Upper lobe of right lung (tissue), 1 donor: ENCODE data around the gene RIT2. TPM values are rescaled to one million over a fixed set of nuclear protein-coding genes. Genes with fewer than 3 reads are reported as not detected.

Experiments used
- ATAC-seq: fragments of 200-7000 bp; cut with Tn5 transposase; one replicate; pipeline ENCODE4 v1.9.1; 2020; ENCODE audit warnings: mild to moderate bottlenecking, moderate library complexity
- DNase-seq: peaks from one replicate; pipeline ENCODE4 v3.0.0-alpha.2; 2020
- H3K27ac ChIP-seq: fragments of 200-600 bp; one replicate; pipeline ENCODE4 v1.8.0; 2022
- H3K27me3 ChIP-seq: fragments of 200-600 bp; one replicate; pipeline ENCODE4 v1.8.0; 2022; ENCODE audit warnings: mild to moderate bottlenecking
- H3K36me3 ChIP-seq: fragments of 200-600 bp; one replicate; pipeline ENCODE4 v1.8.0; 2022
- H3K4me1 ChIP-seq: fragments of 200-600 bp; one replicate; pipeline ENCODE4 v1.8.0; 2022
- H3K4me3 ChIP-seq: fragments of 200-600 bp; one replicate; pipeline ENCODE4 v1.8.0; 2022; ENCODE audit warnings: mild to moderate bottlenecking
- H3K9me3 ChIP-seq: fragments of 200-600 bp; one replicate; pipeline ENCODE4 v1.8.0; 2022
- intact Hi-C: fragments of 100-400 bp; cut with DNase I; formaldehyde crosslinking; loops from one replicate; pipeline ENCODE4 v1.11.0; 2022
- total RNA-seq: library from RNA; stranded (reverse); fragmentation: NEBNext Ultra II Directional; extraction: Animal tissue kit (Norgen Biotek cat#: 25700); gene quantifications from one replicate; pipeline ENCODE4 v1.2.1, GENCODE V29; 2021
- TF ChIP-seq, protein P1 (sequence below): fragments of 200-600 bp; IDR thresholded peaks from one replicate; pipeline ENCODE4 v1.8.0; 2022; ENCODE audit warnings: antibody characterized with exemption
- donor health status: DM: no; HTN: yes; CAD: no; lungs with severe emphysema.

The RIT2 gene
- total RNA-seq, 1 donor from 2014 or later, result not detected

DNA sequence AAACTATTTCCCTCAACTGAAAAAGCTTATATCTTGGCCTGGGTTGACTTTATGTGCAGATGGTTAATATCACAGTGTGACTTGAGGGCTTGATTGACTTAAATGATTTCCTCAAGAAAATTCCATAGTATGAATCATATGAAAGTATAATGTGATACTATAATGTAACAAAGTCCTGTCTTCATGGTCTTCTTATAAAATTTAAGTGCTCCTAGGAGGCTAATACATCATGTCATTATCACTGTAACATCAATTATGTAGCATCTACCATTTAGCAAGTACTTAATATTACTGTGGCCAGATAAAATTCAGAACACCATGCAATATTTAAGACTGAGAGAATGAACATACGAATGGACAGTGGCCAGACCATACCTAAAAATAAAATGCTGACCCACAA lies 276.1 kb downstream of the RIT2 start:
- no peaks in the 10 kb centered on the region for H3K27me3 ChIP-seq
- TF ChIP-seq, protein P1, sequence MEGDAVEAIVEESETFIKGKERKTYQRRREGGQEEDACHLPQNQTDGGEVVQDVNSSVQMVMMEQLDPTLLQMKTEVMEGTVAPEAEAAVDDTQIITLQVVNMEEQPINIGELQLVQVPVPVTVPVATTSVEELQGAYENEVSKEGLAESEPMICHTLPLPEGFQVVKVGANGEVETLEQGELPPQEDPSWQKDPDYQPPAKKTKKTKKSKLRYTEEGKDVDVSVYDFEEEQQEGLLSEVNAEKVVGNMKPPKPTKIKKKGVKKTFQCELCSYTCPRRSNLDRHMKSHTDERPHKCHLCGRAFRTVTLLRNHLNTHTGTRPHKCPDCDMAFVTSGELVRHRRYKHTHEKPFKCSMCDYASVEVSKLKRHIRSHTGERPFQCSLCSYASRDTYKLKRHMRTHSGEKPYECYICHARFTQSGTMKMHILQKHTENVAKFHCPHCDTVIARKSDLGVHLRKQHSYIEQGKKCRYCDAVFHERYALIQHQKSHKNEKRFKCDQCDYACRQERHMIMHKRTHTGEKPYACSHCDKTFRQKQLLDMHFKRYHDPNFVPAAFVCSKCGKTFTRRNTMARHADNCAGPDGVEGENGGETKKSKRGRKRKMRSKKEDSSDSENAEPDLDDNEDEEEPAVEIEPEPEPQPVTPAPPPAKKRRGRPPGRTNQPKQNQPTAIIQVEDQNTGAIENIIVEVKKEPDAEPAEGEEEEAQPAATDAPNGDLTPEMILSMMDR, result no peak
- H3K4me1 ChIP-seq, result no peaks in the 10 kb centered on the region
- H3K4me3 ChIP-seq, result no peak overlapping the region
- H3K9me3 ChIP-seq, result no peaks in the 10 kb centered on the region
- H3K36me3 ChIP-seq, result no peaks in the 10 kb centered on the region
- ATAC-seq (no peak), DNase-seq (no peak)
- intact Hi-C loops, result no loop called here
- no peak overlapping the region for H3K27ac ChIP-seq

DNA sequence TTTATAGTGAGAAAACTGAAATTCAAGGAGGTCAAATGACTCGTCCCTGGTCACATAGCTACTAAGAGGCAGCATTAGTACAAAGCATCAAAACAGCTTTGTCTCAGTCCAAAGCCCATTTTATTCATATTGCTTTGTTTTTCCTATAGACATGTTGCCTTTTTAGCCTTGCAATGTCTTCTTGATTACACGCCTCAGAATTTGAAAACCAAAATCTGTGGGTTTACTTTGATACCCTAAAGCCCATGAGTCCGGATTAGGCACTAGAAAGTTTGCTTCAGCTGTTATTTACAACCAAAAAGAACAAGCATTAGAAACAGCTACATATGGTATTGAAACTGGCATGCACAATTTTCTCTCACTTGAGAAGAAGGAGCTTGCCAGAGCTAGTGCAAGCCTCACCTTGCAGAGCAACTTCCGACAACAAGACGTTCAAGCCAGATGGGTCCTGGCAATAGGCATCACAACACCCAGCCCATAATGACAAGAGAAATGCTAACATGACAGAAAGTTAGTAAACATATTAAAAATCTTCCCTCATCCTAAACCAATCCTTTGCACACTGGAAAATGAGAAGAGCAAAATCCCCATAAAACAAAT lies 276.8 kb downstream of the RIT2 start:
- no peak for DNase-seq
- Histone ChIP-seq H3K9me3 (no peaks in the 10 kb centered on the region), H3K4me1 (no peaks in the 10 kb centered on the region), H3K36me3 (no peaks in the 10 kb centered on the region), H3K27ac (no peak overlapping the region), H3K4me3 (no peak overlapping the region), H3K27me3 (no peaks in the 10 kb centered on the region)
- no peak for ATAC-seq
- intact Hi-C loops, result no loop called here
- TF ChIP-seq, protein P1, result no peak

DNA sequence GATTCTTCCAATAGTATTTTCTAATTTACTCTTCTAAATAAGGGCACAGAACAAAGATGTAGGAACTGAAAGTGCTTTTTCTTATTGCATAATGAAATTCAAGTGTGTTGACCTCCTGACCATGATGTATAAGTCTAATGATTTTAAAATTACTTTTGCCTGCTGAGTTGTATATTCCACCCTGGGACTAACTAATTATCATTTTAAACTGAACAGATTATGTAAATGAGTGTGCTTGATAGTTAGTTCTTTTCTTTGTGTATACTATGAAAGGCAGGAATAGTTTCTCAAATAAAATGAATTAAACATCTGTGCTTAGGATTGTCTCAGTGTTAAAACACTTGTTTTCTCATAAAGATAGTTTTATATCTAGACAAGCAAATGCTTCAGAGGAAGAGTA lies 284.5 kb downstream of the RIT2 start:
- ATAC-seq, result no peak
- H3K4me3 ChIP-seq, result no peak overlapping the region
- no peaks in the 10 kb centered on the region for H3K9me3 ChIP-seq
- H3K27me3 ChIP-seq, result no peaks in the 10 kb centered on the region
- DNase-seq, result no peak
- H3K4me1 ChIP-seq, result no peaks in the 10 kb centered on the region
- H3K27ac ChIP-seq, result no peak overlapping the region
- TF ChIP-seq, protein P1, result no peak
- intact Hi-C loops, result no loop called here
- H3K36me3 ChIP-seq, result no peaks in the 10 kb centered on the region

DNA sequence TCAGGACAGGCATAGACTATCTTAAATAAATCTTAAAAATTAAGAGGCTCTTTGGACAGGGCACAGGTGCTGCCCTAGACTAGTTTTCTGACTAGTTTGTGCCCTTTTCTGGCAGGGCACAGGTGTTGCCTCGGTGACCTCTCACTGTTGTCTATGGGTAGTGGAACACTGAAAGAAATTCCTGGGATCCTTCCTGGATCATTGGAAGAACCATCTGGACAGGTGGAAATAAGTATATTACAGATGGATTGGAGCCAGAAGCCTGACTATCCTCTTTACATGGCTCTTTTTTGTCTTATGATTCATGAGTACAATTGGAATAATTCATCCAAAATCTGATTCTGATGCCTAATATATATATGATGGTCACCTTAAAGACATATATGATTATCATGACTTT lies 286.6 kb downstream of the RIT2 start:
- Histone ChIP-seq H3K4me1 (no peaks in the 10 kb centered on the region), H3K27ac (no peak overlapping the region), H3K4me3 (no peak overlapping the region), H3K36me3 (no peaks in the 10 kb centered on the region), H3K9me3 (no peaks in the 10 kb centered on the region), H3K27me3 (no peaks in the 10 kb centered on the region)
- no peak for ATAC-seq
- TF ChIP-seq, protein P1, result no peak
- DNase-seq, result no peak
- intact Hi-C loops, result no loop called here

DNA sequence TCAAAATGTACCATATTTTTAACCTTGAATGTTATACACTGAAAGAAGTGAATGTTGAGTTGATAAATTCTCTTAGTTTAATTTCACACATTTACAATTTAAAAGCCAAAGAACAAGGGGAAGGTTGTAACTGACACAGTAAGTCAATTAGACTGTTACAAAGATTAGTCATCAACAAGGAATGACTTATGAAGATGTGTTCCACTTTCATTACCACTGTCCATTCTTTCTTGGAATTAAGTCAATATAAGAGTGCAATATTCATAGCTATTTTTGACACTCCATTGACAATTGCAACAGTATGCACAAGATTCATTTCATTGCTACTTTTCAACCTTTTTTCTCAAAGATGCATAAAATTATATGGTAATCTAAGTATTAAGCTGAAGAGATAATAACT lies 291.3 kb downstream of the RIT2 start:
- H3K4me3 ChIP-seq, result no peak overlapping the region
- no peaks in the 10 kb centered on the region for H3K36me3 ChIP-seq
- no peaks in the 10 kb centered on the region for H3K27me3 ChIP-seq
- DNase-seq (no peak), ATAC-seq (no peak)
- TF ChIP-seq, protein P1, result no peak
- H3K4me1 ChIP-seq, result no peaks in the 10 kb centered on the region
- H3K9me3 ChIP-seq, result no peaks in the 10 kb centered on the region
- intact Hi-C loops, result no loop called here
- H3K27ac ChIP-seq, result no peak overlapping the region

DNA sequence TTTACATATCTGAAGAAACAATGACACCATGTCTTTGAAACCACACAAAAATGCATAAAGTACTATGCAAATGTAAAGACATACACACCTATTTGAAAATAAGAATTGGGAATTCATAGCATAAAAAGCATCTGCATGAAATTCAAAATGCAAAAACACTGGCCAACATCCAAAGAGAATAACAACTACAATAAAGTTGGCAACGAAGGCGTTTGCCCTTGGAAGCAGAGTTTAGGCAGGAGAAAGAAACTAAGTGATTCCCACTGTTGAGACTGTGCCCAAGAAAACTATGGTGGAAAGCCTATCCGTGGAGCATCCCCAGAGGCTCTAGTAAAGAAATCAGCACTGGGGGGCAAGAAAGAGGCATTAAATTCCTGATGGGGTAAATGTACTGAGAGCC lies 292.8 kb downstream of the RIT2 start:
- no peak for DNase-seq
- no peak overlapping the region for H3K4me3 ChIP-seq
- H3K27me3 ChIP-seq, result no peaks in the 10 kb centered on the region
- no peaks in the 10 kb centered on the region for H3K36me3 ChIP-seq
- H3K4me1 ChIP-seq, result no peaks in the 10 kb centered on the region
- TF ChIP-seq, protein P1, result no peak
- no peak overlapping the region for H3K27ac ChIP-seq
- no peaks in the 10 kb centered on the region for H3K9me3 ChIP-seq
- ATAC-seq, result no peak
- intact Hi-C loops, result no loop called here
